HepG2 (cell line): Measurements from ENCODE around the gene TBC1D22A. TPM values are rescaled to one million over a fixed set of nuclear protein-coding genes. Genes with fewer than 3 reads are reported as not detected.

Experiments used
- ARHGAP35 ChIP-seq: sonication (generic); formaldehyde crosslinking; IDR thresholded peaks from 2 replicates; pipeline ENCODE4 v1.9.0; 2022; ENCODE audit warnings: mild to moderate bottlenecking, inconsistent platforms, moderate library complexity, missing genetic modification reagents, borderline replicate concordance
- CEBPB ChIP-seq: IDR thresholded peaks from 2 replicates; pipeline ENCODE4 v1.6.1; 2011; ENCODE audit warnings: low read depth, low read length, improper control_type of control experiment, borderline replicate concordance
- JUN ChIP-seq: sonication (generic); formaldehyde crosslinking; IDR thresholded peaks from 2 replicates; pipeline ENCODE4 v1.4.0; 2020; ENCODE audit warnings: mild to moderate bottlenecking, missing genetic modification reagents
- JUNB ChIP-seq: sonication (generic); formaldehyde crosslinking; IDR thresholded peaks from 2 replicates; pipeline ENCODE4 v1.8.0; 2022; ENCODE audit warnings: missing genetic modification reagents, mild to moderate bottlenecking, borderline replicate concordance
- NFKB2 ChIP-seq: sonication (generic); formaldehyde crosslinking; IDR thresholded peaks from 2 replicates; pipeline ENCODE4 v1.4.0; 2020; ENCODE audit warnings: missing genetic modification reagents, borderline replicate concordance
- ZNF407 ChIP-seq: sonication (generic); formaldehyde crosslinking; IDR thresholded peaks from one replicate; pipeline ENCODE4 v1.5.1; 2020; ENCODE audit warnings: mild to moderate bottlenecking, missing genetic modification reagents; ENCODE audit errors: not compliant biosample characterization
- ZNF569 ChIP-seq: sonication (generic); formaldehyde crosslinking; IDR thresholded peaks from 2 replicates; pipeline ENCODE4 v1.5.0; 2020; ENCODE audit warnings: mild to moderate bottlenecking, missing genetic modification reagents, moderate library complexity, borderline replicate concordance
- polyA plus RNA-seq, 8 experiments: library from polyadenylated mRNA; depleted of rRNA in 3 of 8; stranded (reverse) in 7 of 8; unstranded in 1 of 8; fragments of >200 nt; fragmentation: Illumina TruSeq in 4 of 8; extraction: Trizol in 4 of 8; gene quantifications; 2 replicates each; pipeline versions ENCODE4 v1.2.1 to v1.2.3, GENCODE V29; 2011 to 2016; ENCODE audit warnings: low read depth in 4 of 8, missing spikeins in 1 of 8, mixed read lengths in 1 of 8; ENCODE audit not compliant: insufficient read depth in 1 of 8
- total RNA-seq, 5 experiments: library from RNA; depleted of rRNA; stranded (reverse); fragments of >200 nt; fragmentation: Illumina TruSeq; extraction: Trizol; gene quantifications; 2 replicates each; pipeline ENCODE4 v1.2.3, GENCODE V29; 2016; ENCODE audit warnings: low read depth in 1 of 5

TBC1D22A gene
- total and polyA plus RNA-seq, 2 of the 13 experiments (the other 11 are each of a cell fraction or from before 2014, with no cell fraction given), result 17.3 to 18.0 TPM

- TF ChIP-seq ZNF407 (CRISPR knock-in tag) (no peak), JUNB (no peak), CEBPB (no peak), JUN (CRISPR knock-in tag) (no peak; the same call in 1 of the 2 replicates), NFKB2 (no peak; the same call in 1 of the 2 replicates), ARHGAP35 (CRISPR knock-in tag) (no peak), ZNF569 (CRISPR knock-in tag) (no peak)
Measured at GRCh38 chr22:46739094-46739870, 23.2 kb upstream of the TBC1D22A start (continued).
